Measurements from ENCODE around the gene AKR1E2.

AKR1E2 gene

GRCh38 chr10:4825868-4826791 lies at the start of gene AKR1E2:
TSS of gene AKR1E2 (plus strand) at chr10:4826207. CDS start at chr10:4826325, 118 bp downstream.
- no peak for DNase-seq

- DNase-seq: no peak
These were observed 49.8 kb upstream of the AKR1E2 start for GRCh38 chr10:4776234-4776638.

DNA sequence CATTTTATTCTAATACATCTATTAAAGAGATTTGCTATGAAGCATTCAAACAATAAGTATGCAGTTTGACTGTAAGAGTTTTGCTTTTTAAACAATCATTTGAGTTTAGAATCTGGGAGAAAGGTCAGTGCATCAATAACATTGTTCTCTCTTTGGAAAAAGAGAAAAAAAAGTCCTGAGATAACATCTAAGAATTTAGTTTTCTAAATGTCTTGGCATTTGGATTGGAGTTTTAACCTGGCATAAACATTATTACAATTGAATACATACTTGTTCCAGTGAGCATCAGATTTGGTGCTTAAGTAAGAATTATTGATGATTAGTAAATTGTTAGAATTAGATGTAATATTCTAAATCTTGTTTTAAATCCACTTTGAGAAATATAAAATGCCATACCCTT lies 47.2 kb upstream of the AKR1E2 start:
- no peak for DNase-seq

- DNase-seq: no peak
These were observed 45.9 kb upstream of the AKR1E2 start for GRCh38 chr10:4780091-4780490.

- no peak for DNase-seq
These were observed 45.2 kb upstream of the AKR1E2 start for GRCh38 chr10:4780782-4781181.

- no peak for DNase-seq
These were observed 44.1 kb upstream of the AKR1E2 start for GRCh38 chr10:4781955-4782354.

- no peak for DNase-seq
These were observed 41.2 kb upstream of the AKR1E2 start for GRCh38 chr10:4784667-4785333.

DNA sequence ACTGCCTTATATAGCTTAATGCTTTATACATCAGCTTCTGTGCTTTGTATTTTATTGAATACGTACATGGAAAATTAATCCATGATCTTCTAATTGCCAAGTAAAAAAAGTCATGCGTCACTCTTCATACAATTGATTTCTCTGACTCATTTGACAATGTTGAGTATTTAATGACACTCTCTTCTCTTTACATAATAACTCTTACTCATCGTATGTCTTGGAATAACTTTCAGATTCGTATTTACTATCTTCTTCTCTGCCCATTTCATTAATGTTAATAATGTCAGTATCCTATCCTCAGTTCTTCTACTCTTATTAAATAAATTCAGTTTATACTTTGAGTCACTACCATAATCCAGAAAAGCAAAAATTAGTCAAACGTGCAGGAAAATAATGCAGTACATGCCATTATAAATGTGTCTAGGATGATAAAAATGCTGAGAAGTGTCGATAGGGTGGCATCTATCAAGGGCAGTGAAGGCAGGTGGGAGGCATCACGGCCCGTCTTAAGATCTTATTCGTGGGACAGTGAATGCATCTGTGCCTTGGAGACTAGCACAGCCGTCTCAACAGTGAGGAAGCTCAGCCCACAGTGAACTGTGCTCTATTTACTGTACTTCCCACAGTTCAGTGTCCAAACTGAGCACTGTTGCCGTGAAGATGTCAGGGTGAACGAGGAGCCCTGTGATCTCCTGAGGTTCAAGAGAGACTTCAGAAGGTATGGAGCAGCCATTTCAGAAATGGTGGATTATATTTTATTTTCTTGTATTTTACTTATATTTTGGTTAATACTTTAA lies 39.8 kb upstream of the AKR1E2 start:
- DNase-seq: no peak

DNA sequence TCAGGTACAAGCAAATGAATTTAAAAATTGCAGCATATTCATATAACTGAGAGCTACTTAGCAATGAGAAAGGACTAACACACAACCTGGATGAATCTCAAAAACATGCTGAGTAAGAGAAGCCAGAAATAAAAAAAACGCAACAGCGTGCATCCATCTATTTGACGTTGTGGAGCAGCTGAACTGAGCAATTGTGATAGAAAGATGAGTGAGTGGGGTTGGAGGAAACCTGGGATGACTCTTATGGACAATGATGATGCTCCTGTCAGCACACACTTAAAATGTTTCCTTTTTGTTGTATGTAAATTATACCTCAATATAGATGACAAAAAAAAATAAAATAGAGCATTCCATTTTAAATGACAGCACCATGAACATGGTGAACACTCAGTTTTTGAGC lies 36.0 kb upstream of the AKR1E2 start:
- DNase-seq: no peak

- DNase-seq: no peak
These were observed 35.1 kb upstream of the AKR1E2 start for GRCh38 chr10:4790922-4791321.

GRCh38 chr10:4792381-4792780 lies 33.6 kb upstream of the AKR1E2 start:
- no peak for DNase-seq

GRCh38 chr10:4801405-4801804 lies 24.6 kb upstream of the AKR1E2 start:
- no peak for DNase-seq

DNA sequence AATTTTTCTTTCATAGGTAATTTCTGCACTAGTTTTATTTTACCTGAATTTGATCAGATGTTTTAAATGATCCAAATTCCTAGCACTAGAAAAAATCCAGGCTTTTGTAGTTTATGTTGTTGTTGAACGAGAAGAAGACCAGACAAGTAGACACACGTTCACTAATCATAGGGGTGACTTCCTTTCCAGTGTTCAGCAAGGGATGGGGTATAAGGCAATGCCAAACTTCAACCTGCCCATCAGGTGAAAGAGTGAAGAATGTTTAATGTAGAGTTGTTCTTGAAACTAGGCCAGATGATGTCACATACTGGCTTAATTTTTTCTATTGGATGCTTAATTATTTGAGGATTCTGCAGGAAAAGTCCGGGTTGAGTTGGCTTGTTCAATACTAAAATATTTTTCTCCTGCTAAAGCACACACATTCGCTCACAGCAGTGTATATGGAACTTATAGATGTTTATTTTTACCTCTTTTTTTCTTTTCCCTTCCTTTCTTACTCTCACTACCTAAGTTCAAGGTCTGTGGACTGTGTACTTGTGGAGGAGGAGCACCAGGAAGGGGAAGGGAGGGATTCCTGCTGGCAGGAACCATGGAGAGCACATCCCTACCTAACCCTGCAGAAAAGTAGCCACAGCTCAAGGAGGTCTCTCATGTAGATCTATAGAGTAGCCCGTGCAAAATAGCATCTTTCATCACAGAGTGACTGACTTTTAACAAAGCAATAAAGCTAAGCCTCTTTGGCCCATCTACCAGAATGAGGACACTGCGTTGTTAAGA lies 23.1 kb upstream of the AKR1E2 start:
- no peak for DNase-seq

GRCh38 chr10:4803822-4804221 lies 22.2 kb upstream of the AKR1E2 start:
- DNase-seq: no peak

GRCh38 chr10:4804465-4804864 lies 21.5 kb upstream of the AKR1E2 start:
- no peak for DNase-seq

- DNase-seq: no peak
These were observed 19.5 kb upstream of the AKR1E2 start for GRCh38 chr10:4806534-4806933.

DNA sequence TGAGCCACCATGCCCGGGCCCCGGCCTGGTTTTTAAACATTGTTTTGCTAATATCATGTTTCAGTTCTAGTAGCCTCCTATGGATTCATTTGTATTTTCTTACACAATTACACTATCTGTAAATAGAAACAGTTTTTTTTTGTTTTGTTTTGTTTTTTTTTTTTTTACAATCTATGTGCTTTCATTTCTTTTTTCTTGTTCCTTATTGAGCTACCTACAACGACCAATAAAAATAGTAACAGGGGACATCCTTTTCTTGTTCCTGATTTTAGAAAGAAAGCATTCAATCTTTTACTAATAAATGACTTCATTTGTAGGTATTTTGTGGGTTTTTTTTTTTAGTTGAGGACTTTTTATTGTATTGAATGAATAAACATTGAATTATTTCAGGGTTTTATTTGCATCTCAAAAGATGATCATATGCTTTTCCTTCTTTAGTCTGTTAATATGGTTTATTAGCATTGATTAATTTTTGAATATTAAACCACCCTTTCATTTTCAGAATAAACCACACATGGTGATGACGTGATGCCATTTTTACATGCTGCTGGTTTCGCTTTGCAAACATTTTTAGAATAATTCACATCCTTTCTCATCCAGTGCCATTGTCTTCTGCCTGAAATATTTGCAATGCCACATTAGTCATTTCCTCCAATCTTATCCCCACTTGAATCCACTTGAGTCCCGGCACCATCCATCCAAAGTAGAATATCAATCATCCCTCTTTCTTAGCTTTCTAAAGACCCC lies 18.1 kb upstream of the AKR1E2 start:
- no peak for DNase-seq

GRCh38 chr10:4809156-4809555 lies 16.9 kb upstream of the AKR1E2 start:
- DNase-seq: no peak

DNA sequence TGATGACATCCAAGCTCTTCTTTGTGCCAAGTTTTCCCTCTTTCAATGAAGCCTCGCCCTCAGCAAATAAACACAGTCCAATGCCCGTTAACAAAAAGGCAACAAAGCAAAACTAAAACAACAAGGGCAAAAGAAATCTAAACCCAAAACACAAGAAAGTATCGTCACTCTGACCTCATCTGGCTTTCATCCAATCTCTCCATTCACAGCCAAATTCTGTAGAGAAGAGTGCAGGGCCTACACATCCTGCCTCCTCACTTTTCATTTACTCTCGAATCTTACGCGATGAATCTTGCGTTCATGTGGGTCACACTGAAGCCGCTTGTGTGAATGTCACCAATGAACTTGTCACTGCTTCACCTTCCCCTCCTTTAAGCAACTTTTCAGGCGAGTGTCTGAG lies 15.9 kb upstream of the AKR1E2 start:
- no peak for DNase-seq

DNA sequence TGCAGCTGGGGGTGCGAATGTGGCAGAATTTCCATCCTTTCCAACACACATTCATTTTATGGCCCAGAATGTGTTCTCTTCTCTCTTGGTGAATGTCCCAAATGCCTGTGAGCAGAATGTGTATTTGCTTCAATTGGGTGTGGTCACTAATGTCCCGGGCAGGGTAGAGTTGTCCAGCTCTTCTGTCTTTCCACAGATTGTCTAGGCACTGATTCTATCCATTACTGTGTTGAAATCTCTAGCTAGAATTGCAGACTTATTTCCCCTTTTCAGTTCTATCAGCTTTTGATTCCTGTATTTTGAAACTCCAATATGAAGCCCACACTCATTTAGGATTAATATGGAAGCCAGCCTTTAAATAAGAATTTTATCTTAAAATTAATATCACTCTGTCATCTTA lies 14.0 kb upstream of the AKR1E2 start:
- no peak for DNase-seq

DNA sequence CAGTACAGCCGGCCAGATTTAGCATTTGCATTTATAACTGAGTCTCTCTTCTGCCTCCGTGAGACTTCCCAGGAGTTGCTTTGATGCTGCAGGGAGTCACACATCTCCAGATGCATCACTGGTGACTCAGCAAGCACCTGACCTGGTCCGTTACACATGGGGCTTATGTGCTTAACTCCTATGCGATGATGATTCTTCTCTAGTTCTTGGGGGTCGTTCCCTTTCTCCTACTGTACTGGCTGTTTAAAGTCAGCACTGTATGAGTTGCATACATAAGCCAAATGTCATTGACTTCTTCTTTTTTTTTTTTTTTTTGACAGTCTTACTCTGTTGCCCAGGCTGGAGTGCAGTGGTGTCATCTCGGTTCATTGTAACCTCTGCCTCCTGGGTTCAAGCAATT lies 13.0 kb upstream of the AKR1E2 start:
- no peak for DNase-seq

GRCh38 chr10:4813496-4813895 lies 12.5 kb upstream of the AKR1E2 start:
- no peak for DNase-seq
